A549 (cell line): ENCODE measurements around the gene STIMATE. TPM values are rescaled to one million over a fixed set of nuclear protein-coding genes. Genes with fewer than 3 reads are reported as not detected.

Experiments
- ATAC-seq, 2 experiments: fragments of 200-7000 bp in 1 of 2; fragments of >200 bp in 1 of 2; cut with Nextera tagmentation in 1 of 2; cut with Tn5 transposase in 1 of 2; 3 replicates each; pipeline versions ENCODE4 v1.8.0 to v1.9.1; 2018 to 2020; ENCODE audit warnings: mild to moderate bottlenecking in 1 of 2, moderate library complexity in 1 of 2
- CTCF ChIA-PET: fragments of 300-600 bp; sonication (Branson Sonifier 250); formaldehyde crosslinking; extraction: SDS; loops from one replicate; lab custom pipeline; 2021; ENCODE audit warnings: antibody characterized with exemption, inconsistent platforms; lab: Yijun Ruan, JAX
- POLR2A ChIA-PET: fragments of 350-600 bp; formaldehyde crosslinking; extraction: SDS; loops from one replicate; lab custom pipeline; 2021; ENCODE audit warnings: antibody characterized with exemption, inconsistent platforms; lab: Yijun Ruan, JAX
- DNase-seq, 2 experiments: peaks; one replicate each; pipeline versions ENCODE4 v3.0.0 to v3.0.0-alpha.2; 2011 to 2016; ENCODE audit warnings: low read depth in 1 of 2, low spot score in 1 of 2
- FAIRE-seq: peaks from 2 replicates; lab custom pipeline; 2011; peaks lifted over from hg19 to GRCh38; lab: Jason Lieb, UNC
- H3K27ac ChIP-seq, 2 experiments: fragments of >200 bp; sonication (Bioruptor Twin); formaldehyde crosslinking; 3 replicates each; pipeline ENCODE4 v1.5.1; 2016 to 2017
- H3K4me1 ChIP-seq: fragments of >200 bp; sonication (Bioruptor Twin); formaldehyde crosslinking; 3 replicates; pipeline ENCODE4 v1.6.1; 2016
- H3K4me2 ChIP-seq: fragments of >200 bp; sonication (Bioruptor Twin); formaldehyde crosslinking; 3 replicates; pipeline ENCODE4 v1.6.1; 2016
- H3K4me3 ChIP-seq: fragments of >200 bp; sonication (Bioruptor Twin); formaldehyde crosslinking; 3 replicates; pipeline ENCODE4 v1.5.1; 2016
- H3K9me3 ChIP-seq: fragments of >200 bp; sonication (Bioruptor Twin); formaldehyde crosslinking; 3 replicates; pipeline ENCODE4 v1.6.1; 2016
- BHLHE40 ChIP-seq: IDR thresholded peaks from 2 replicates; pipeline ENCODE4 v1.6.1; 2012; ENCODE audit warnings: low read depth, low read length, inconsistent platforms
- CBX8 ChIP-seq: fragments of 200-600 bp; sonication (generic); IDR thresholded peaks from 2 replicates; pipeline ENCODE4 v1.6.1; 2016
- CEBPB ChIP-seq, 2 experiments: fragments of >200 bp in 1 of 2; sonication (Bioruptor Twin) in 1 of 2; formaldehyde crosslinking in 1 of 2; IDR thresholded peaks; 2 replicates each; pipeline ENCODE4 v1.6.1; 2012 to 2016
- CHD2 ChIP-seq: fragments of 150-350 bp; IDR thresholded peaks from 2 replicates; pipeline ENCODE4 v1.6.1; 2014; ENCODE audit warnings: low read length; ENCODE audit not compliant: partially characterized antibody
- CTCF ChIP-seq: fragments of >200 bp; sonication (Bioruptor Twin); formaldehyde crosslinking; IDR thresholded peaks from 3 replicates; pipeline ENCODE4 v1.5.1; 2016
- ELK1 ChIP-seq: fragments of 150-350 bp; IDR thresholded peaks from 2 replicates; pipeline ENCODE4 v1.6.1; 2014; ENCODE audit warnings: low read depth, mild to moderate bottlenecking, low read length
- EP300 ChIP-seq, 2 experiments: fragments of >200 bp; sonication (Bioruptor Twin); formaldehyde crosslinking; IDR thresholded peaks; 2 replicates in 1 of 2; 3 replicates in 1 of 2; pipeline ENCODE4 v1.6.1; 2016 to 2017
- FOSB ChIP-seq: fragments of 250-450 bp; sonication (Bioruptor Pico); IDR thresholded peaks from 2 replicates; pipeline ENCODE4 v1.5.0; 2020; ENCODE audit warnings: mild to moderate bottlenecking, moderate library complexity
- FOSL2 ChIP-seq, 2 experiments: fragments of 450-650 bp in 1 of 2; fragments of >200 bp in 1 of 2; sonication (Bioruptor Twin) in 1 of 2; formaldehyde crosslinking; IDR thresholded peaks; 2 replicates each; pipeline versions ENCODE4 v1.5.0 to v1.6.1; 2016 to 2020; ENCODE audit warnings: mild to moderate bottlenecking in 1 of 2, moderate library complexity in 1 of 2
- FOXS1 ChIP-seq: fragments of 250-450 bp; sonication (Bioruptor Pico); IDR thresholded peaks from 2 replicates; pipeline ENCODE4 v1.5.0; 2020; ENCODE audit warnings: mild to moderate bottlenecking, moderate library complexity
- GATA3 ChIP-seq: IDR thresholded peaks from 2 replicates; pipeline ENCODE4 v1.6.1; 2012; ENCODE audit warnings: borderline replicate concordance
- HDAC2 ChIP-seq: fragments of 200-600 bp; sonication (generic); IDR thresholded peaks from 2 replicates; pipeline ENCODE4 v1.6.1; 2016
- HEYL ChIP-seq: fragments of 250-450 bp; sonication (Bioruptor Pico); IDR thresholded peaks from 2 replicates; pipeline ENCODE4 v1.8.0; 2021; ENCODE audit warnings: mild to moderate bottlenecking, moderate library complexity
- HOXA7 ChIP-seq: fragments of 250-450 bp; sonication (Bioruptor Pico); IDR thresholded peaks from 2 replicates; pipeline ENCODE4 v1.5.0; 2020; ENCODE audit warnings: mild to moderate bottlenecking, moderate library complexity
- HOXB13 ChIP-seq: fragments of 250-450 bp; sonication (Bioruptor Pico); IDR thresholded peaks from 2 replicates; pipeline ENCODE4 v1.5.0; 2020; ENCODE audit warnings: low read depth, mild to moderate bottlenecking, moderate library complexity
- JUN ChIP-seq, 2 experiments: fragments of >200 bp; sonication (Bioruptor Twin); formaldehyde crosslinking; IDR thresholded peaks; 2 replicates in 1 of 2; 3 replicates in 1 of 2; pipeline ENCODE4 v1.6.1; 2016 to 2017
- JUNB ChIP-seq: fragments of >200 bp; sonication (Bioruptor Twin); formaldehyde crosslinking; IDR thresholded peaks from 2 replicates; pipeline ENCODE4 v1.6.1; 2016
- KDM1A ChIP-seq: fragments of 200-600 bp; sonication (generic); IDR thresholded peaks from 2 replicates; pipeline ENCODE4 v1.6.1; 2016; ENCODE audit warnings: low read depth, mild to moderate bottlenecking
- KDM5A ChIP-seq: fragments of 200-600 bp; sonication (generic); IDR thresholded peaks from 2 replicates; pipeline ENCODE4 v1.6.1; 2016; ENCODE audit warnings: antibody characterized with exemption, mild to moderate bottlenecking
- MAX ChIP-seq: IDR thresholded peaks from 2 replicates; pipeline ENCODE4 v1.6.1; 2012
- NFE2L2 ChIP-seq: fragments of 150-350 bp; conservative IDR thresholded peaks from 2 replicates; pipeline ENCODE4 v1.6.1; 2014; ENCODE audit warnings: low read length
- NR3C1 ChIP-seq: fragments of >200 bp; sonication (Bioruptor Twin); formaldehyde crosslinking; IDR thresholded peaks from 3 replicates; pipeline ENCODE4 v1.6.1; 2017
- PHF8 ChIP-seq: fragments of 200-600 bp; sonication (generic); IDR thresholded peaks from 2 replicates; pipeline ENCODE4 v1.6.1; 2016; ENCODE audit warnings: low read depth, mild to moderate bottlenecking, antibody characterized with exemption, moderate library complexity, borderline replicate concordance
- POLR2A ChIP-seq: IDR thresholded peaks from 2 replicates; pipeline ENCODE4 v1.6.1; 2012; ENCODE audit warnings: mild to moderate bottlenecking, low read length
- POLR2AphosphoS2 ChIP-seq: conservative IDR thresholded peaks from 2 replicates; pipeline ENCODE4 v1.6.1; 2012; ENCODE audit warnings: low read length, improper control_type of control experiment, inconsistent platforms
- RAD21 ChIP-seq, 2 experiments: fragments of >200 bp in 1 of 2; sonication (Bioruptor Twin) in 1 of 2; formaldehyde crosslinking in 1 of 2; IDR thresholded peaks in 1 of 2; conservative IDR thresholded peaks in 1 of 2; 2 replicates in 1 of 2; 3 replicates in 1 of 2; pipeline ENCODE4 v1.6.1; 2012 to 2018; ENCODE audit warnings: inconsistent platforms in 1 of 2
- RFX5 ChIP-seq: fragments of 450-650 bp; IDR thresholded peaks from 2 replicates; pipeline ENCODE4 v1.7.1; 2014; ENCODE audit warnings: antibody characterized with exemption, mild to moderate bottlenecking, moderate library complexity
- RNF2 ChIP-seq: fragments of 200-600 bp; sonication (generic); IDR thresholded peaks from 2 replicates; pipeline ENCODE4 v1.6.1; 2016; ENCODE audit warnings: low read depth, mild to moderate bottlenecking, antibody characterized with exemption, moderate library complexity, borderline replicate concordance
- ZFP36 ChIP-seq: fragments of 450-650 bp; IDR thresholded peaks from 2 replicates; pipeline ENCODE4 v1.6.1; 2014; ENCODE audit warnings: borderline replicate concordance; ENCODE audit not compliant: partially characterized antibody
- WGBS: methylation state at CpG from one replicate; pipeline ENCODE4 v1.1.6; 2017; ENCODE audit errors: missing lambda C conversion rate; 5-methylcytosine and 5-hydroxymethylcytosine counted together
- polyA plus RNA-seq, 4 experiments: library from polyadenylated mRNA; depleted of rRNA in 3 of 4; stranded (reverse); fragments of >200 nt; fragmentation: RNase III in 1 of 4; extraction: RNeasy Plus Mini Kit Qiagen cat#74134 plus additional on column Dnase treatment in 1 of 4; gene quantifications; 2 replicates in 3 of 4; 3 replicates in 1 of 4; pipeline ENCODE4 v1.2.3, GENCODE V29; 2011 to 2017

Gene STIMATE
- polyA plus RNA-seq, 2 of the 4 experiments (the other 2 are of a cell fraction) = 5.2 to 5.5 TPM

- no peak overlapping the region for H3K4me2 ChIP-seq
- peak in 1 of 2 experiments; percentile 50; a peak in 1 of 6 replicates for ATAC-seq
- no peak for FAIRE-seq
- CTCF ChIA-PET = interaction anchor here (1.0 to 1.6 kb wide), 3 partner anchors 18 to 168 kb away, joined by 3 read pairs; no protein-coding TSS in a partner anchor
- peaks cover 3% of the 10 kb centered on the region; the same call in 2 of the 3 replicates for H3K4me1 ChIP-seq
- H3K27ac ChIP-seq = no peak overlapping the region
- H3K4me3 ChIP-seq = no peak overlapping the region
- WGBS = 83% methylated on average over 2 of the region's 4 CpGs
- TF ChIP-seq GATA3 (no peak), POLR2A (no peak), HOXA7 (CRISPR knock-in tag) (no peak), HOXB13 (no peak), PHF8 (no peak), NR3C1 (no peak), FOXS1 (CRISPR knock-in tag) (no peak), KDM1A (no peak), HEYL (no peak), HDAC2 (no peak), CTCF (no peak), JUN (IDR thresholded peaks at IDR 0.05) (no peak), RNF2 (no peak), KDM5A (no peak), ZFP36 (no peak), MAX (no peak), RFX5 (no peak), FOSB (CRISPR knock-in tag) (no peak), FOSL2 (IDR thresholded peaks at IDR 0.05) (no peak), FOSL2 (CRISPR knock-in tag; IDR thresholded peaks at IDR 0.05) (no peak)
- no peaks in the 10 kb centered on the region for H3K9me3 ChIP-seq
- DNase-seq = peak in 1 of 2 experiments; percentile 5
- POLR2A ChIA-PET = no interaction called here
These were observed 18.3 kb downstream of the STIMATE start for GRCh38 chr3:52879090-52879489.

GRCh38 chr3:52877085-52877484, 20.3 kb downstream of the STIMATE start:
- no peak for ATAC-seq
- POLR2A ChIA-PET = no interaction called here
- no peak for FAIRE-seq

More at GRCh38 chr3:52877085-52877484, 20.3 kb downstream of the STIMATE start:
- CTCF ChIA-PET = interaction anchor here (0.9 kb wide), 1 partner anchor 26 kb away, joined by 3 read pairs; no protein-coding TSS in a partner anchor
- no peak for DNase-seq
- peaks cover 9% of the 10 kb centered on the region for H3K4me1 ChIP-seq
- H3K9me3 ChIP-seq = no peaks in the 10 kb centered on the region
- H3K27ac ChIP-seq = no peak overlapping the region
- no peak overlapping the region for H3K4me3 ChIP-seq
- TF ChIP-seq POLR2AphosphoS2 (no peak), KDM5A (no peak), FOSL2 (IDR thresholded peaks at IDR 0.05) (no peak), FOSL2 (CRISPR knock-in tag; IDR thresholded peaks at IDR 0.05) (no peak), JUNB (no peak), HDAC2 (no peak), CEBPB (IDR thresholded peaks at IDR 0.05) (no peak), GATA3 (no peak), BHLHE40 (no peak), RAD21 (conservative IDR thresholded peaks at IDR 0.05 in 1 of 2, IDR thresholded peaks at IDR 0.05 in 1 of 2) (no peak), EP300 (IDR thresholded peaks at IDR 0.05) (no peak), ELK1 (no peak), FOXS1 (CRISPR knock-in tag) (no peak), PHF8 (no peak), NFE2L2 (no peak), CBX8 (no peak), CHD2 (no peak)
- no peak overlapping the region for H3K4me2 ChIP-seq
- WGBS = 90% methylated on average over 3 of the region's 3 CpGs
